T-helper 1 cell treated with Interleukin-12 subunit alpha and Interleukin-12 subunit beta and Interleukin-4 antibody, amounts not matched to agents 30 ng/mL and 1 ng/mL, for 36 hours (primary cell): ENCODE results near the gene SIN3B. TPM values are rescaled to one million over a fixed set of nuclear protein-coding genes. Genes with fewer than 3 reads are reported as not detected.
"Not testable (repeated sequence)": the region's sequence is repeated elsewhere in the genome, so short reads cannot be mapped to it uniquely, and the experiment has no call there.

ENCODE experiments used
- intact Hi-C: fragments of 100-400 bp; cut with micrococcal nuclease; formaldehyde crosslinking; loops from one replicate; pipeline ENCODE4 v1.15.1; 2024
- total RNA-seq: library from RNA; stranded (reverse); gene quantifications from 2 replicates; pipeline ENCODE4 v1.2.3, GENCODE V29; 2022

The SIN3B gene, protein sequence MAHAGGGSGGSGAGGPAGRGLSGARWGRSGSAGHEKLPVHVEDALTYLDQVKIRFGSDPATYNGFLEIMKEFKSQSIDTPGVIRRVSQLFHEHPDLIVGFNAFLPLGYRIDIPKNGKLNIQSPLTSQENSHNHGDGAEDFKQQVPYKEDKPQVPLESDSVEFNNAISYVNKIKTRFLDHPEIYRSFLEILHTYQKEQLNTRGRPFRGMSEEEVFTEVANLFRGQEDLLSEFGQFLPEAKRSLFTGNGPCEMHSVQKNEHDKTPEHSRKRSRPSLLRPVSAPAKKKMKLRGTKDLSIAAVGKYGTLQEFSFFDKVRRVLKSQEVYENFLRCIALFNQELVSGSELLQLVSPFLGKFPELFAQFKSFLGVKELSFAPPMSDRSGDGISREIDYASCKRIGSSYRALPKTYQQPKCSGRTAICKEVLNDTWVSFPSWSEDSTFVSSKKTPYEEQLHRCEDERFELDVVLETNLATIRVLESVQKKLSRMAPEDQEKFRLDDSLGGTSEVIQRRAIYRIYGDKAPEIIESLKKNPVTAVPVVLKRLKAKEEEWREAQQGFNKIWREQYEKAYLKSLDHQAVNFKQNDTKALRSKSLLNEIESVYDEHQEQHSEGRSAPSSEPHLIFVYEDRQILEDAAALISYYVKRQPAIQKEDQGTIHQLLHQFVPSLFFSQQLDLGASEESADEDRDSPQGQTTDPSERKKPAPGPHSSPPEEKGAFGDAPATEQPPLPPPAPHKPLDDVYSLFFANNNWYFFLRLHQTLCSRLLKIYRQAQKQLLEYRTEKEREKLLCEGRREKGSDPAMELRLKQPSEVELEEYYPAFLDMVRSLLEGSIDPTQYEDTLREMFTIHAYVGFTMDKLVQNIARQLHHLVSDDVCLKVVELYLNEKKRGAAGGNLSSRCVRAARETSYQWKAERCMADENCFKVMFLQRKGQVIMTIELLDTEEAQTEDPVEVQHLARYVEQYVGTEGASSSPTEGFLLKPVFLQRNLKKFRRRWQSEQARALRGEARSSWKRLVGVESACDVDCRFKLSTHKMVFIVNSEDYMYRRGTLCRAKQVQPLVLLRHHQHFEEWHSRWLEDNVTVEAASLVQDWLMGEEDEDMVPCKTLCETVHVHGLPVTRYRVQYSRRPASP
- 41.0 and 43.6 TPM in 2 replicates for total RNA-seq

DNA sequence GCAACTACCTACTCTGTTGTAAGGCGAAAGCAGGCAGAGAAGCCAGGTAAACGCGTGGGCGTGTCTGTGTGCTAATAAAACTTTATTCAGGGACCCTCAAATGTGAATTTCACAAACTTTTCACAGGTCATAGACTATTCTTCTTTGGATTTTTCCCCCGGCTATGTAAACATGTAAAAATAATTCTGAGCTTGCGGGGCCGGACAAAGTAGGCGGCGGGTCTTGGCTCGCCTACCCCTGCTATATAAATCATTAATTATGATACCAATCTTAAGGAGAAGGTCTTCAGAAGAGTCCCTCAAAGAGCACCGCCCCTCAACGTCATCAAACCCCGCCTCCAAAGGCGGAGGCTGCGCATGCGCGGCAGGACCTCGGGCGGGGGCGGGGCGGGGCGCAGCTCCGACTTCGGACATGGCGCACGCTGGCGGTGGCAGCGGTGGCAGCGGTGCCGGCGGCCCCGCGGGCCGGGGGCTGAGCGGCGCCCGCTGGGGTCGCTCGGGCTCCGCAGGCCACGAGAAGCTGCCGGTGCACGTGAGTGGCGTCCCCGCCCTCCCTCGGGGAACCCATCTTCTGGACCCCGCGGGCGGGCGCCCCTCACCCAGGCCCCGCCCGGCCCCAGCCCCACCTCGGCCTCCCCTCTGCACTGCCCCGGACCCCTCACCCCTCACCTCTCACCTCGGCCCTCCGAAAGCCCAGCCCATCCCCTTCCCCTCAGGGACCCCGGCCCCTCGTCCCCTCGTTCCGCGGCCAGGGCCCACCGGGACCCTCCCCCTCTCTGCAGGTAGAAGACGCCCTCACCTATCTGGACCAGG is at the start of gene SIN3B:
TSS of gene SIN3B (plus strand) at position 389 of the 812 bp plus-strand sequence. CDS start at position 412, 23 bp downstream.
- intact Hi-C loops: loop anchor here (1.0 to 2.0 kb wide), 5 partner anchors 68 to 464 kb away; partner anchors contain the start of genes BABAM1, C19orf44, CALR3 and MED26

GRCh38 chr19:16779539-16780163 is 49.5 kb upstream of the SIN3B start:
- intact Hi-C loops: loop anchor here (1.0 kb wide), 1 partner anchor 273 kb away; no protein-coding TSS in a partner anchor

- intact Hi-C loops: no loop called here
Measured at GRCh38 chr19:16782719-16783118, 46.5 kb upstream of the SIN3B start.

DNA sequence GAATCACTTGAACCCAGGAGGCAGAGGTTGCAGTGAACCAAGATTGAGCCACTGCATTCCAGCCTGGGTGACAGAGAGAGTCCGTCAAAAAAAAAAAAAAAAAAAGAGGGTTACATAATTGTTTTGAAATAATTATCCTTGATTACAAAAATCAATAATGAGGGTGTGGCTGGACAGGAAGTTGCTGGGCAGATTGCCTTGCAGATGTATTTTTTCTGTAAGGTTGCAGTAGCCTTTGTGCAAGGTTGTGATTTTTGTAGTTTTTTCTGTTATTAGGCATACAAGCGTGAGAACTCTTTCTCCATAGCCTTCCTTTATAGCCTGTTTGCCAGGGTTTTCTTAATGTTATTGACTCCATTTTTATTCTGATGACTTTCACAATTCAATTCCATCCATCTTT is 40.7 kb upstream of the SIN3B start:
- intact Hi-C loops: no loop called here

GRCh38 chr19:16789238-16789637 is 40.0 kb upstream of the SIN3B start:
- intact Hi-C loops: no loop called here

DNA sequence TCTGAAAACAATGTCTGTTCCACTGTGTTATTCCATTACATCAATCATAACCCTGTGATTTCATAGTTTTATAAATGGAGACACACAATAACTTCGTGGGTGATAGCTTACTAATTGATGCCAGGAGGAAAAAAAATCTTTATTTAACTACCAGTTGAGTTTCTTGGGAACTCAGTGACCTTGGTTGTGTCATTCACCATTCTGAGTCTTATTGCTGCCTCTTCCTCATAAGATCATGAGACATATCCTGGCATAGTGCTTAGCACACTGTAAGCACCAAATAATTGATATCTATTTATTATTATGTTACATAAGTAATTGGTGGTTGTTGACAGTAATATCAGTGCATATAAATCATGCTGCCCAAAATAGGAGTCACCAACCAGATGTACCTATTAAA is 39.1 kb upstream of the SIN3B start:
- intact Hi-C loops: no loop called here

GRCh38 chr19:16791942-16792341 is 37.3 kb upstream of the SIN3B start:
- intact Hi-C loops: no loop called here

GRCh38 chr19:16794456-16795441 is 34.4 kb upstream of the SIN3B start:
- intact Hi-C loops: no loop called here

DNA sequence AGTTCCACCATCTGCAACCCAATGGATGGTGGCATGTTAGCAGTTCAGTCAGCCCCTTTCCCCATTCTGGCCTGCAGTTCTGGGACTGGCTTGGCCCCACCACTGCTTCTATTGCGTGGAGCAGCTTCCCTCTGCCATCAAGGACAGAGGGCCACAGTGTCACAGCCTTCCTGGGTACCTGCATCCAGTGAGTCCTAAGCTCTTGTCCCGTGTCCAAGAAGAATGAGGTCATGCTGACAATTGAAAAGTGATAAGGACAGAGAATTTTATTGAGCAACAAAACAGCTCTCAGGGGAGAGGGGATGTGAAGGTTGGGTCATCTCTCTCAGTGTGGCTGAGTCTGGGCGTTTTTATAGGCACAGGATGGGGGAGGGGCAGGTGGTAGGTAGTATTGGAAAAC is 33.5 kb upstream of the SIN3B start:
- intact Hi-C loops: no loop called here

GRCh38 chr19:16797876-16798275 is 31.3 kb upstream of the SIN3B start:
- intact Hi-C loops: no loop called here

DNA sequence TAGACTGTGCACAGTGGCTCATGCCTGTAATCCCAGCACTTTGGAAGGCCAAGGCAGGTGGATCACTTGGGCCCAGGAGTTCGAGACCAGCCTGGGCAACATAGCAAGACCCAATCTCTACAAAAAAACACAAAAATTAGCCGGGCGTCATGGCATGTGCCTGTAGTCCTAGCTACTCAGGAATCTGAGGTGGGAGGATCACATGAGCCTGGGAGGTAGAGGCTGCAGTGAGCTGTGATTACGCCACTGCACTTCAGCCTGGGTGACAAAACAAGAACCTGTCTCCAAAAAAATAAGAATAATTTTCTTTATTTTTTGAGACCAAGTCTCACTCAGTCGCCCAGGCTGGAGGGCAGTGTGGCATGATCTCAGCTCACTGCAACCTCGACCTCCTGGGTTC is 30.9 kb upstream of the SIN3B start:
- intact Hi-C loops: not testable (repeated sequence)

DNA sequence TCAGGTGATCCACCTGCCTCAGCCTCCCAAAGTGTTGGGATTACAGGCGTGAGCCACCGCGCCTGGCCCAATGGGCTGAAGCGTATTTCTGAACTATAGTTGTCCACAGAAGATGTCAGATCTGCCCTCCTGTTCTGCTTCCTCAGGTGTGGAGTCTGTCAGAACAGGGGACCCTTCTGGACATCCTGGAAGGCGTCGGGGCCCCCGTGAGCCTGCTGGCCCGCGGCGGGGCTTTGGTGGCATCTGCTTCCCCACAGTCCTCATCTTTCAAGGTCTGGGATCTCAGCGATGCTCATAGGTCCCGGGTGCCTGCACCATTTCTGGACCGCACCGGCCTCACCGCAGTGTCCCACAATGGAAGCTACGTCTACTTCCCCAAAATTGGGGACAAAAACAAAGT is 29.5 kb upstream of the SIN3B start:
- intact Hi-C loops: no loop called here

DNA sequence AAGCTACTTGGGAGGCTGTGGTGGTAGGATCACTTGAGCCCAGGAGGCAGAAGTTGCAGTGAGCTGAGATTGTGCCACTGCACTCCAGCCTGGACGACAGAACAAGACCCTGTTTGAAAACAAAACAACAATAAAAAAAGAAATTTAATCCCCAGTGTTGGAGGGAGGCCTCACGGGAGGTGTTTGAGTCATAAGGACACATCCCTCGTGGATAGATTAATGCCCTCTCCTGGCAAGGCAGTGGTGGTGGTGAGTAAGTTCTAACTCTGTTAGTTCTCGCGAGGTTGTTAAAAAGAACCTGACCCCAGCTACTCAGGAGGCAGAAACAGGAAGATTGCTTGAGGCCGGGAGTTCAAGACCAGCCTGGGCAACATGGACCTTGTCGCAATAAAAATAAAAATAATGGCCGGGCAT is 27.6 kb upstream of the SIN3B start:
- intact Hi-C loops: no loop called here

- intact Hi-C loops: no loop called here
Measured at GRCh38 chr19:16804176-16804575, 25.0 kb upstream of the SIN3B start.

DNA sequence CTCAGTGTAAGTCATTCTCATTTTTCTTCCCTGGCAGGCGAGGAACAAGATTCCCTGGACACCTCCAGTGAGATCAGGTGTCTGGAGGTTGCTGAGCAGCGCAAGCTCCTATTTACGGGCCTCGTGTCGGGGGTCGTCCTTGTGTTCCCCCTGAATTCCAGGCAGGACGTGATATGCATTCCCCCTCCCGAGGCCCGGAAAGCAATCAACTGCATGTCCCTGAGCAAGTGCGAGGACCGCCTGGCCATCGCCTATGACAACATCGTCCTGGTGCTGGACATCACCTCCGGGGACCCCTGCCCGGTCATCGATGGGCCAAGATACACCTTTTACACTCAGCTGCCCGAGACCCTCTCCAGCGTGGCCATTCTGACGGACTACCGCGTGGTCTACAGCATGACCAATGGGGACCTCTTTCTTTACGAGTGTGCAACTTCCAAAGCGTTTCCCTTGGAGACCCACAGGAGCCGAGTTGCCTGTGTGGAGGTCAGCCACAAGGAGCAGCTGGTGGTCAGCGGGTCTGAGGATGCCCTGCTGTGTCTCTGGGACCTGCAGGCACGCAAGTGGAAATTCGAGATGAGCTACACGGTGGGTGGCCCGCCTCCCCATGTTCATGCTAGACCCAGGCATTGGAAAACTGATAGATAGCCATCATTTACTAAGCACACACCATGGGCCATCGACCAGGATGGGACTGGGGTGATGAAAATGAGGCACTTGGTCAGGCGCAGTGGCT is 21.5 kb upstream of the SIN3B start:
- intact Hi-C loops: no loop called here

DNA sequence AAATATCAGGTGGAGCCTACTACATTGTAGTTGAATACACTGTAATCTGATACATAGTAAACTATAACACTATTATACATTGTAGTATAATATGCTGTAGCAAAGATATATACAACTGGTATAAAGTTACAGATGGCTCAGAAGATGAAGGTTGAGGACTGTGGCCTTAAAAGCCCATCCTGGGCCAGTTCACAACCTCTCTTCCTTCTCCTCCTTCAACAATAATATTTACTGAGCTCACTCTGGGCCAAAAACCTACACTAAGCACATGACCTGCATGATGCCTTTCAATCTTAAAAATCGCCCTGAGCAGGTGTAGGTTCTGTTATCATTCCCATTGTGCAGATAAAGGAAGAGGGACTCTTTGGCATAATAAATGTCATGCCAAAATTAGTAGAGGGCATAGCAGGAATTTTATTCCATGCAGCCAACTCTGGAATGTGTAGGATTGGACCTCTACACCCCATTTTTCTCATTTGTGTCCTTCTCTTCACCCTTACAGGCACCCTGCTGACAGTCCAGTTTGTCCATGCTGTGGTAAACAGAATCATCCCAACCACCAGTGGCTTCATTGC is 14.6 kb upstream of the SIN3B start:
- intact Hi-C loops: no loop called here

GRCh38 chr19:16820056-16820455 is 9.1 kb upstream of the SIN3B start:
- intact Hi-C loops: no loop called here

GRCh38 chr19:16821081-16821480 is 8.1 kb upstream of the SIN3B start:
- intact Hi-C loops: no loop called here
